OCI-LY7 (cell line): Measurements from ENCODE around the gene PLXNB2.

Source experiments
- CTCF ChIP-seq: fragments of 200-600 bp; sonication (generic); conservative IDR thresholded peaks from 2 replicates; pipeline ENCODE4 v1.5.1; 2014; ENCODE audit warnings: mild to moderate bottlenecking, antibody characterized with exemption, low read length, moderate library complexity, mixed read lengths
- EZH2phosphoT487 ChIP-seq: fragments of 200-600 bp; sonication (generic); IDR thresholded peaks from 2 replicates; pipeline ENCODE4 v1.6.1; 2018; ENCODE audit warnings: low read depth, borderline replicate concordance, mild to moderate bottlenecking, mixed run types, antibody characterized with exemption, low read length, moderate library complexity, mixed read lengths

GRCh38 chr22:50229370-50229769, 78.1 kb downstream of the PLXNB2 start:
- TF ChIP-seq CTCF (no peak), EZH2phosphoT487 (no peak)
